NCI-H146 treated with DMSO at 0.1 percent for 48 hours (cell line): Measurements from ENCODE around the gene CA6.
"Not testable (repeated sequence)": the region's sequence is repeated elsewhere in the genome, so short reads cannot be mapped to it uniquely, and the experiment has no call there.

Experiments
- DNase-seq: peaks from one replicate; lab custom pipeline; 2025; ENCODE audit not compliant: unreplicated experiment; lab: John Stamatoyannopoulos, UW

CA6 gene

DNA sequence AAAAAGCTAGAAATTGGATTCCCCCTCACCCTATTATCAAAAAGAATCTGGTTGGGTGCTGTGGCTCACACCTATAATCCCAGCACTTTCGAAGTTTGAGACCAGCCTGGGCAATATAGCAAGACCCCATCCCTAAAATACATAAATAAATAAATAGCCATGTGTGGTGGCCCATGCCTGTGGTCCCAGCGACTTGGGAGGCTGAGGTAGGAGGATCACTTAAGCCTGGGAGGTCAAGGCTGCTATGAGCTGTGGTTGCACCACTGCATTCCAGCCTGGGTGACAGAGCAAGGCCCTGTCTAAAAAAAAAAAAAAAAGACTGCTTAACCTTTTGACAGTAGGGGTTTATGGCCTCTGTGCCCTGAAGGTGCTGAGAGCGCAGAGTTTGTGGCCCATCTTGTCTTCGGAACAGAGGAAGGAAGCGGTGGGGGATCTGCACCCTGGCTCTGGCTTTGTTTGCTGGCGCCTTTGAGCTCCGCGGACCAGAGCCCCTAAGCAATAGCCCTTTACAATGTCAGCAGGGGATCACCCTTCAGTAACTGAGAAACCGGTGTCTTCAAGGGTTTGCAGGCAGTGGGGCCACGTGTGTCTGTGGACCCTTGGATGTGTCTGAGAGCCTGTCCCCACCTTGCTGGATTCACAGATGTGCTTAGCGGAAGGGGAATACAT is 58.5 kb downstream of the CA6 start:
- DNase-seq: no peak

DNA sequence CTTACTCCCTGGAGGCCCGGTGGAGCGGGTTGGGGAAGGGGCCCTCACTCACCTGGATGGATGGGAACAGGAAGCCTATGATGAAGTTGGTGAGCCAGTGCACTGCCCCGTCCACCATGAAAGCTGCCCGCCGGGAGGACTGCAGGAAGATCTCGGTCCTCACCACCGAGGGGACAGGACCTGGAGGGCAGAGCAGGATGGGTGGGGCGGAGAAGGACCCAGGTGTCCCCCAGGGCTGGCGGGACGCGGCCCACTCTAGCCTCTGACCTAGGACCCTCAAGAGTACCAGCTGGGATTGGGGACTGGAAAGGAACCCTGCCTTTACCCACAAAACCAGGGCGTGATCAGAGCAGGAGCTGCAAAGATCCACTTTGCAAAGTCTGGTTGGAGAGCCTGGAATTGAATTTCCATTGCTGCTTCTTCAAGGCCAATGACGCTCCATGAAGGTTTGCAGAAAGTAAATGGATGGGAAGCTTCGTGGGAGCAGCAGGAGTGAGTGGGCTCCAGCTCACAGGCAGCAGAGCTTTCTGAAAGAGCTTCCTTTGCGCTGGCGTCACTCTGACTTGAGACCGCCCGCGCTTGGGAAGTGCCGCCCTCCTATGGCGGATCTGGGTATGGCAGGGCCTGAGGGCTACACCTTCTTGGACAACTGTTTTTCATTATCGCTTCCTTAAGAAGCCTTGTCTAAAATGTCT is 59.2 kb downstream of the CA6 start:
- DNase-seq: no peak

DNA sequence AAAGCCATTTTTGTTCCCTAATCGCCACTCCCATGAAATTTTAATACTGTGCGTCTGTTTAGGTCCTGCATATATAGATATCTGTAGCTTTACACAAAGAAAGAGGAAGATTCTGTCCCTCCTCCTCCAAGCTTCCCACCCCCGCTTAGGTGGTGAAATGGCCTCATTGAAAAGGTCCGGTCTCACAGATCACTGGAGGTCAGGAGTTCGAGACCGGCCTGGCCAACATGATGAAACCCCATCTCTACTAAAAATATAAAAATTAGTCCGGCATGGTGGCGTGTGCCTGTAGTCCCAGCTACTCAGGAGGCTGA is 59.7 kb downstream of the CA6 start:
- DNase-seq: no peak

GRCh38 chr1:9006956-9007615 is 61.4 kb downstream of the CA6 start:
- DNase-seq: no peak

DNA sequence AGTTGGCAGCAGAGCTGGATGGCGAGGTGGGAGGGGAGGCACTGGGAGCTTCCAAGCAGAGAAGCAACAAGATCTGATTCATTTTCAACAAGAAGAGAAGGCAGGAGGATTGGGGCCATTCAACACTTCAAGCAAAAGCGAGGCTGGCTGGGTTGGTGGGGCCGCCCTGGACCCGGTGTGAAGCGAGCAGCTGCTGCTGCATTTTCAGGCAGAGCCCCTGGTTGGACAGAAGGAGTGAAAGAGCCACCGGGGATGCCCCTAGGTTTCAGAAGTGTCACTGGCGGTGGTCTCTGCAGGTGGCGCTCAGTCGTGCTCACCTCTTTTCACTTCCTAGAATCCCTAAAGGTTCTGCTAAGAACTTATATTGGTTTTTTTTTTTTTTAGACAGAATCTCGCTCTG is 62.6 kb downstream of the CA6 start:
- DNase-seq: no peak

DNA sequence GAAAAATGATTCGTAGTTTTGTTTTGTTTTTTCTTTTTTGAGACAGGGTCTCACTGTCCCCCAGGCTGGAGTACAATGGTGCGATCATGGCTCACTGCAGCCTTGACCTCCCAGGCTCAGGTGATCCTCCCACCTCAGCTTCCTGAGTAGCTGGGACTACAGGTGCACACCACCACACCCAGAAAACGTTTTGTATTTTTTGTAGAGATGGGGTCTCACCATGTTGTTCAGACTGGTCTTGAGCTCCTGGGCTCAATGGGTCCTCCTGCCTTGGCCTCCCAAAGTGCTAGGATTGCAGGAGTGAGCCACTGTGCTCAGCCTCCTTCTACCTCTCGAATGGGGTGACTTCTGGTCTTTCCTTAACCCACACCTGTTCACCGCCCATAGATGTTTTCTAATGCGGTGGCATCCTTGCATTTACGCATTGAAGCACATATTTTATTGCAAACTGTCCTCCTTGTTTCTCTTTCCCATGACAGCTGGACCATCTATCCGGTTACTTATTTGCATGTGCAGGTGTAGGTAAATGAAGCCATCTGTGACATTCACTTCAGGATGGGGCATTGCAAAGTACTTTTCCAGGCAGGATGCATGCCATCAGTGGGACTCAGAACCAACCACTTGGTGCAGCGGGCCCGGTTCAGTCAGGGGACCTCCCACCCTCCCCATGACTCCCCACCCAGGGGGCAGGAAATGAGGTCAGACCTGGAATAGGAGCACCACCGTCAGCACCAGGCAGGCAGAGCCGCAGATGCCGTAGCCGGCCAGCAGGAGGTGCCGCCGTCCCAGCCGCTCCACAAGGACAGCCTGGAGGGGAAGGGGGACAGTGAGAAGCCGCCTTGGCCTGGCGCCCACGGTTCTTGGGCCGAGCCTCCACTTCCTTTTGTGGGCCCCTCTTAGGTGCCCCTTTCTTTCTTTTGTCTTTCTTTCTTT is 64.0 kb downstream of the CA6 start:
- no peak for DNase-seq

GRCh38 chr1:9010781-9011323 is 65.2 kb downstream of the CA6 start:
- DNase-seq: no peak

DNA sequence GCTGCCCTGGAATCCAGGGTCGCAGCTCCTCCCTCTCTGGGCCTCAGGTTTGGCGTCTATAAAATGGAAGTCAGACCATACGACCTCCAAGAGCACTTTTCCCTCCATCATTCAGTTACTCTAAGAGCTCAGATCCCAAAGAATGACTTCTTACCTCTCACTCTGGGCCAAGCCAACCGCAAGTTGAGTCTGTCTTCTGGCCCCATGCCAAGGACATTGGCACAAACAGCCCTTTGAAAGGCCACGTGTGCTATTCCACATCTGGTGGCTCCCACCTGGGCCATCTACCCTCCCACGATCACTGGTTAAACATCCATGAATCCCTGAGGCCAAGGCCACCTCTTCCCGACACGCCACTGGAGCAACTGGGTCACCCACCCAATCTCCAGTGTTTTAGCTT is 68.2 kb downstream of the CA6 start:
- DNase-seq: no peak

- no peak for DNase-seq
These were observed 69.1 kb downstream of the CA6 start for GRCh38 chr1:9014475-9015375.

DNA sequence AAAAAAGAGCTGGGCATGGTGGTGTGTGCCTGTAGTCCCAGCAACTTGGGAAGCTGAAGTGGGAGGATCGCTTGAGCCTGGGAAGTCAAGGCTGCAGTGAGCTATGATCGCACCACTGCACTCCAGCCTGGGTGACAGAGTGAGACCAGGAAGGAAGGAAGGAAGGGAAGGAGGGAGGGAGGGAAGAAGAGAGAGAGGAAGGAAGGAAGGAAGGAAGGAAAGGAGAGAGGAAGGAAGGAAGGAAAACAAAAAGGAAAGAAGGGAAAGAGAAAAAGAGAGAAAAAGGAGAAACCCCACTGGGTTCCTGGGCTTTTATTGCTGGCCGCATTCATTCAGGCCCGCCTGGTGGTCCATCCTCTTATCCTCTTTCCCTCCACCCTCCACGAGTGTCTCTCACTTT is 70.8 kb downstream of the CA6 start:
- no peak for DNase-seq

DNA sequence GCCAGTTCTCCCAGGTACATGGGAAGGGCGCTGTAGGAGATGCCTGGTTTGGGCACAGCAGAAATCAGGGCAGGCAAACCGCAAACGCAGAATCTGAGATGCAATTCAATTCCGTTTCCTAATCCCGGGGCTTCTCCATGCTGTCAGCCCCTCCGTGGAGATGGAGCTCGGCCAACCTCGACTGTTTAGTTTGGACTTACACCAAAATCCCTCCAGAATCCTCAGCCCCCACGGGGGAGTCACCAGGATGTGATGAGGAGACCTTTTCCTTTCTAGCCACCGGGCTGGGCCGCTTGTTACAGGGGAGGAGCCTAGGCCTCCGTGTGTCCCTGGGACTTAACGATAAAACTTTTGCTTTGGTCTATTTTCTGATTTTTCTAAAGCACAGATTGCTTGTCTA is 72.7 kb downstream of the CA6 start:
- no peak for DNase-seq

- DNase-seq: no peak
These were observed 74.2 kb downstream of the CA6 start for GRCh38 chr1:9019896-9020295.

DNA sequence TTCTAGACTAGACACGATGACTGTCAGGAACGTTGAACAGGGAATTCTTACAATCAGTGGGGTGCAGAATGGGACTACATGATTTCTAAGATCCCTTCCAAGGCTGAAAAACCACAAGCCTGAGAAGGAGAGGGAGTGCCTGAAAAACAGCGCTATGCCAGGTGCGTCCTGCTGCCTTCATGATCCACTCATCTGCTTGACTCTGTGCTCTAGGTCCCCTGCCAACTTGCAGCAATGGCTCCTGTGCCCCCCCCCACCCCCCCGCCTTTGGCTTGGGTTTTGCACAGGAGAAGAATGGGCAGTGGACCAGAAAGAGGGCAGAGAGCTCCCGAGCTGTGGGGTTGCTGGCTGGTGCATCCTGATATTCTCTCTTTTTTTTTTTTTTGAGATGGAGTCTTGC is 74.6 kb downstream of the CA6 start:
- no peak for DNase-seq

DNA sequence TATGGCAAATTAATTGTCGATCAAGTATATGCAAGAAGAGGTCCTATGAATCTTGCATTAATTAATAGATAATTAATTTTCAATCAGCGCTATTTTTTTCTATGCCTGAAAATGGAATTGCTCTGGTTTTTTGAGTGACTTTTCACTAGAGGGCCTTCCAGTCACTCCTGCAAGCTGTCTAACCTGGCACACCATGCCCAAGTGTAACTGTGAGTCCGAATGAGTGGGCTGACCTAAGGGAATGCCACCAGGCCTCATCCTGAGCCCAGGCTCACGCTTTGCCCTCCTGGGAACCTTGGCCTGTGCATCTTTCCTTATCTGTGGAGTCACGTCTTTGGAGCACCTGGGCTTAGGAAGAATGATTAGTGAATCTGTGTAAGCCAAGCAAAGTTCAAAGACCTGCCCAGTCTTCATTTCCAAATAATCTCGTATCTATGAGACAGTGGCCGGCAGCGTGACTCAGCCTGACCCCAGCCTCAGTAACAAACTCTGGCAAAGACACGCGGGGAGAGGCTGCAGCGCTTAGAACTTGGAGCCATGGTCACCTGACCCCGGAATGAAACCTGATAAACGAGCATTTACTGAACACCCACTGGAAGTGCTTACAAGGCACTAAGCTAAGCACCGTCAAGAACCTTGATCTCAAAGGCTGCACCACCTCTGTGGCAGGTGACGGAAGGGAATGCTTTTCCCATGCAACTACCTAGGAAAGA is 76.5 kb downstream of the CA6 start:
- DNase-seq: not testable (repeated sequence)

GRCh38 chr1:9022773-9023172 is 77.1 kb downstream of the CA6 start:
- DNase-seq: no peak
